HG03575 (cell line): Measurements from ENCODE around the gene TMEM247.

Experiments used
- ATAC-seq: cut with Tn5 transposase; IDR thresholded peaks from one replicate; pipeline ENCODE4 v1.9.1; 2021; ENCODE audit not compliant: unreplicated experiment, insufficient number of reproducible peaks, low FRiP score; ENCODE audit errors: extremely low read depth

TMEM247 gene

GRCh38 chr2:46479265-46479664, at the start of gene TMEM247:
TSS of gene TMEM247 (plus strand) at chr2:46479565.
- ATAC-seq = no peak

GRCh38 chr2:46430413-46430812, 49.0 kb upstream of the TMEM247 start:
- no peak for ATAC-seq

- no peak for ATAC-seq
Observed at GRCh38 chr2:46430992-46431391, 48.4 kb upstream of the TMEM247 start.

- no peak for ATAC-seq
Observed at GRCh38 chr2:46431481-46432235, 47.7 kb upstream of the TMEM247 start.

- no peak for ATAC-seq
Observed at GRCh38 chr2:46434851-46435273, 44.5 kb upstream of the TMEM247 start.

- no peak for ATAC-seq
Observed at GRCh38 chr2:46435353-46435752, 44.0 kb upstream of the TMEM247 start.

GRCh38 chr2:46435796-46436360, 43.5 kb upstream of the TMEM247 start:
- no peak for ATAC-seq

GRCh38 chr2:46436800-46437199, 42.6 kb upstream of the TMEM247 start:
- ATAC-seq = no peak

- no peak for ATAC-seq
Observed at GRCh38 chr2:46438102-46438501, 41.3 kb upstream of the TMEM247 start.

GRCh38 chr2:46438794-46439193, 40.6 kb upstream of the TMEM247 start:
- no peak for ATAC-seq

- no peak for ATAC-seq
Observed at GRCh38 chr2:46439582-46439981, 39.8 kb upstream of the TMEM247 start.

GRCh38 chr2:46441838-46442712, 37.3 kb upstream of the TMEM247 start:
- ATAC-seq = no peak

GRCh38 chr2:46444732-46445131, 34.6 kb upstream of the TMEM247 start:
- no peak for ATAC-seq

GRCh38 chr2:46445556-46445955, 33.8 kb upstream of the TMEM247 start:
- ATAC-seq = no peak

- ATAC-seq = no peak
Observed at GRCh38 chr2:46446871-46447568, 32.3 kb upstream of the TMEM247 start.

GRCh38 chr2:46447649-46448048, 31.7 kb upstream of the TMEM247 start:
- no peak for ATAC-seq

GRCh38 chr2:46448111-46448510, 31.3 kb upstream of the TMEM247 start:
- no peak for ATAC-seq

GRCh38 chr2:46448641-46449040, 30.7 kb upstream of the TMEM247 start:
- no peak for ATAC-seq

- ATAC-seq = no peak
Observed at GRCh38 chr2:46449700-46450099, 29.7 kb upstream of the TMEM247 start.
